IMR-90 (cell line): ENCODE measurements around the gene CENPA. TPM values are rescaled to one million over a fixed set of nuclear protein-coding genes. Genes with fewer than 3 reads are reported as not detected.

Source experiments
- ATAC-seq: fragments of 200-7000 bp; cut with Tn5 transposase; 2 replicates; pipeline ENCODE4 v1.9.1; 2020; ENCODE audit warnings: low read depth, mild to moderate bottlenecking, moderate library complexity
- BruUV-seq: library from RNA; stranded (reverse); fragments of 400-500 nt; replicated peaks from 2 replicates; lab custom pipeline; 2021; lab: Mats Ljungman, UMichigan
- CTCF ChIA-PET: fragments of 300-600 bp; formaldehyde crosslinking; extraction: SDS; loops from one replicate; lab custom pipeline; 2021; ENCODE audit warnings: antibody characterized with exemption; lab: Yijun Ruan, JAX
- POLR2A ChIA-PET: fragments of 300-600 bp; sonication (Branson Sonifier 250); formaldehyde crosslinking; loops from one replicate; lab custom pipeline; 2022; ENCODE audit warnings: antibody characterized with exemption; ENCODE audit not compliant: unreplicated experiment; lab: Charles Lee
- DNase-seq: peaks from one replicate; pipeline ENCODE4 v3.0.0; 2013
- H2AFZ ChIP-seq: replicated peaks from 2 replicates; pipeline ENCODE3; 2013; ENCODE audit warnings: low read length, mild to moderate bottlenecking; ENCODE audit not compliant: poor library complexity
- H2AK5ac ChIP-seq: 2 replicates; pipeline ENCODE4 v1.6.1; 2013; ENCODE audit warnings: low read depth, low read length, inconsistent platforms
- H2AK9ac ChIP-seq: replicated peaks from 2 replicates; pipeline ENCODE3; 2013; ENCODE audit warnings: mild to moderate bottlenecking, low read depth, low read length, moderate library complexity; ENCODE audit not compliant: poor library complexity
- H2BK120ac ChIP-seq: 2 replicates; pipeline ENCODE4 v1.6.1; 2013; ENCODE audit warnings: low read depth, low read length, inconsistent platforms
- H2BK15ac ChIP-seq: 3 replicates; pipeline ENCODE4 v1.6.1; 2013; ENCODE audit warnings: low read depth, low read length, inconsistent platforms
- H2BK20ac ChIP-seq: 2 replicates; pipeline ENCODE4 v1.6.1; 2013; ENCODE audit warnings: low read depth, mild to moderate bottlenecking, inconsistent platforms, low read length, moderate library complexity
- H2BK5ac ChIP-seq: 2 replicates; pipeline ENCODE4 v1.6.1; 2013; ENCODE audit warnings: mild to moderate bottlenecking, low read depth, low read length, inconsistent platforms; ENCODE audit not compliant: poor library complexity, severe bottlenecking
- H3K14ac ChIP-seq: replicated peaks from 2 replicates; pipeline ENCODE4 v1.6.1; 2013; ENCODE audit warnings: low read depth, low read length, inconsistent platforms
- H3K18ac ChIP-seq: 2 replicates; pipeline ENCODE4 v1.6.1; 2013; ENCODE audit warnings: low read depth, low read length, control low read depth
- H3K23ac ChIP-seq: 2 replicates; pipeline ENCODE4 v1.6.1; 2013; ENCODE audit warnings: low read depth, low read length, inconsistent platforms
- H3K27ac ChIP-seq: 2 replicates; pipeline ENCODE4 v1.5.1; 2013; ENCODE audit warnings: mild to moderate bottlenecking, control low read depth, low read length; ENCODE audit not compliant: insufficient read depth
- H3K27me3 ChIP-seq: 2 replicates; pipeline ENCODE4 v1.6.1; 2013; ENCODE audit warnings: low read length; ENCODE audit not compliant: control insufficient read depth, insufficient read depth
- H3K36me3 ChIP-seq: 2 replicates; pipeline ENCODE4 v1.6.1; 2013; ENCODE audit warnings: low read length, mixed read lengths; ENCODE audit not compliant: control insufficient read depth, insufficient read depth
- H3K4ac ChIP-seq: 2 replicates; pipeline ENCODE4 v1.6.1; 2013; ENCODE audit warnings: low read depth, low read length, inconsistent platforms
- H3K4me1 ChIP-seq: 2 replicates; pipeline ENCODE4 v1.6.1; 2013; ENCODE audit warnings: low read length, mixed read lengths; ENCODE audit not compliant: control insufficient read depth, insufficient read depth
- H3K4me2 ChIP-seq: 2 replicates; pipeline ENCODE4 v1.6.1; 2013; ENCODE audit warnings: low read depth, mild to moderate bottlenecking, control low read depth, low read length, moderate library complexity
- H3K4me3 ChIP-seq: 2 replicates; pipeline ENCODE4 v1.5.1; 2013; ENCODE audit warnings: low read depth, mild to moderate bottlenecking, control low read depth, low read length, moderate library complexity; ENCODE audit not compliant: insufficient read depth
- H3K56ac ChIP-seq: 2 replicates; pipeline ENCODE4 v1.6.1; 2013; ENCODE audit warnings: low read length, inconsistent platforms; ENCODE audit not compliant: insufficient read depth; ENCODE audit errors: extremely low read depth
- H3K79me1 ChIP-seq, 2 experiments: 2 replicates each; pipeline ENCODE4 v1.6.1; 2013; ENCODE audit warnings: low read length in 2 of 2, inconsistent platforms in 1 of 2, low read depth in 1 of 2
- H3K9ac ChIP-seq: 2 replicates; pipeline ENCODE4 v1.6.1; 2013; ENCODE audit warnings: low read depth, low read length, control low read depth
- H3K9me1 ChIP-seq: 2 replicates; pipeline ENCODE4 v1.6.1; 2013; ENCODE audit warnings: low read length, inconsistent platforms; ENCODE audit not compliant: insufficient read depth
- H3K9me3 ChIP-seq: 2 replicates; pipeline ENCODE4 v1.6.1; 2013; ENCODE audit warnings: low read length; ENCODE audit not compliant: control insufficient read depth, insufficient read depth
- H4K20me1 ChIP-seq: 2 replicates; pipeline ENCODE4 v1.6.1; 2013; ENCODE audit warnings: low read length, inconsistent platforms; ENCODE audit not compliant: insufficient read depth
- H4K5ac ChIP-seq: 2 replicates; pipeline ENCODE4 v1.6.1; 2013; ENCODE audit warnings: mild to moderate bottlenecking, low read depth, low read length, control low read depth
- H4K8ac ChIP-seq, 2 experiments: 2 replicates each; pipeline ENCODE4 v1.6.1; 2013; ENCODE audit warnings: low read depth in 2 of 2, low read length in 2 of 2, control low read depth in 1 of 2, inconsistent platforms in 1 of 2
- H4K91ac ChIP-seq: 2 replicates; pipeline ENCODE4 v1.6.1; 2013; ENCODE audit warnings: low read depth, low read length, inconsistent platforms; ENCODE audit not compliant: insufficient read depth
- BHLHE40 ChIP-seq: fragments of 150-350 bp; IDR thresholded peaks from 2 replicates; pipeline ENCODE4 v1.6.1; 2016; ENCODE audit warnings: mild to moderate bottlenecking, low read depth, low read length
- CEBPB ChIP-seq: IDR thresholded peaks from 2 replicates; pipeline ENCODE4 v1.6.1; 2012; ENCODE audit warnings: low read depth, low read length, improper control_type of control experiment
- CHD1 ChIP-seq: IDR thresholded peaks from 2 replicates; pipeline ENCODE4 v1.6.1; 2012; ENCODE audit warnings: low read depth, low read length, improper control_type of control experiment
- CTCF ChIP-seq: conservative IDR thresholded peaks from 2 replicates; pipeline ENCODE4 v1.5.1; 2012; ENCODE audit warnings: mild to moderate bottlenecking, low read depth, low read length, improper control_type of control experiment
- MXI1 ChIP-seq: IDR thresholded peaks from 2 replicates; pipeline ENCODE4 v1.6.1; 2012; ENCODE audit warnings: low read depth, mild to moderate bottlenecking, low read length, moderate library complexity, borderline replicate concordance
- NFE2L2 ChIP-seq: fragments of 150-350 bp; IDR thresholded peaks from 2 replicates; pipeline ENCODE4 v1.6.1; 2016; ENCODE audit warnings: low read depth, mild to moderate bottlenecking, low read length
- POLR2A ChIP-seq: IDR thresholded peaks from 2 replicates; pipeline ENCODE4 v1.6.1; 2012; ENCODE audit warnings: mild to moderate bottlenecking, low read depth, low read length
- RAD21 ChIP-seq: IDR thresholded peaks from 2 replicates; pipeline ENCODE4 v1.6.1; 2012; ENCODE audit warnings: low read length, improper control_type of control experiment
- RCOR1 ChIP-seq: IDR thresholded peaks from 2 replicates; pipeline ENCODE4 v1.6.1; 2012; ENCODE audit warnings: mild to moderate bottlenecking, low read length, improper control_type of control experiment; ENCODE audit not compliant: insufficient replicate concordance
- RFX5 ChIP-seq: IDR thresholded peaks from 2 replicates; pipeline ENCODE4 v1.8.0; 2012; ENCODE audit warnings: low read depth, mild to moderate bottlenecking, low read length, moderate library complexity
- WGBS, 2 experiments: methylation state at CpG; one replicate each; pipeline versions ENCODE4 v1.1.5 to v1.1.7; 2013; ENCODE audit warnings: missing lambda C conversion rate in 2 of 2; ENCODE audit not compliant: insufficient read length in 1 of 2; ENCODE audit errors: extremely low coverage in 2 of 2; 5-methylcytosine and 5-hydroxymethylcytosine counted together
- dilution Hi-C: fragments of 300-500 bp; cut with HindIII; formaldehyde crosslinking; loops from one replicate; pipeline ENCODE4 v1.14.3; 2018; ENCODE audit warnings: low sequenced_read_pairs; ENCODE audit not compliant: unreplicated experiment
- in situ Hi-C: fragments of 300-500 bp; cut with MboI; formaldehyde crosslinking; loops from 3 replicates; pipeline ENCODE4 v1.14.3; 2019; ENCODE audit warnings: low sequenced_read_pairs, inconsistent platforms, mixed read lengths
- intact Hi-C: fragments of 100-400 bp; cut with micrococcal nuclease; formaldehyde crosslinking; loops from 2 replicates; pipeline ENCODE4 v1.10.0; 2022
- polyA plus RNA-seq, 3 experiments: library from polyadenylated mRNA; depleted of rRNA; stranded (reverse); fragments of >200 nt; gene quantifications; 2 replicates each; pipeline ENCODE4 v1.2.3, GENCODE V29; 2012; ENCODE audit warnings: low replicate concordance in 1 of 3
- total RNA-seq: library from RNA; depleted of rRNA; stranded (reverse); fragments of >200 nt; gene quantifications from 2 replicates; pipeline ENCODE4 v1.2.3, GENCODE V29; 2012
- TF ChIP-seq, protein P1 (sequence below): fragments of 150-350 bp; IDR thresholded peaks from 2 replicates; pipeline ENCODE4 v1.6.1; 2016; ENCODE audit warnings: low read depth, mild to moderate bottlenecking, low read length, moderate library complexity, borderline replicate concordance

CENPA gene
- total and polyA plus RNA-seq, 2 of the 4 experiments (the other 2 are of a cell fraction): 7.7 to 14.9 TPM

- no peak overlapping the region for H2AK9ac ChIP-seq
- DNase-seq: no peak
- H3K56ac ChIP-seq: no peak overlapping the region
- no peaks in the 10 kb centered on the region; the same call in 1 of the 2 replicates for H3K9me3 ChIP-seq
- no TSS peak for BruUV-seq
- H3K9me1 ChIP-seq: no peaks in the 10 kb centered on the region
- no peak for ATAC-seq
- no peak overlapping the region for H3K23ac ChIP-seq
- H4K20me1 ChIP-seq: no peaks in the 10 kb centered on the region
- in situ Hi-C loops (no loop called here), intact Hi-C loops (no loop called here), dilution Hi-C loops (no loop called here)
- H3K79me1 ChIP-seq: no peaks in the 10 kb centered on the region
- no peak overlapping the region for H3K9ac ChIP-seq
- H4K8ac ChIP-seq: no peak overlapping the region
- H4K91ac ChIP-seq: no peak overlapping the region
- H3K4ac ChIP-seq: no peak overlapping the region
- H3K14ac ChIP-seq: no peak overlapping the region
- POLR2A ChIA-PET: no interaction called here
- H3K36me3 ChIP-seq: no peaks in the 10 kb centered on the region
- no peak overlapping the region for H2BK120ac ChIP-seq
- no peak overlapping the region for H2AK5ac ChIP-seq
- no peak overlapping the region for H3K18ac ChIP-seq
- no peak overlapping the region for H2BK20ac ChIP-seq
- no peak overlapping the region for H4K5ac ChIP-seq
- no peaks in the 10 kb centered on the region for H3K4me1 ChIP-seq
- H3K4me3 ChIP-seq: no peak overlapping the region
- H2BK15ac ChIP-seq: no peak overlapping the region
- no peak overlapping the region for H3K27ac ChIP-seq
- CTCF ChIA-PET: no interaction called here
- peaks cover 32% of the 10 kb centered on the region for H3K27me3 ChIP-seq
- no peak overlapping the region for H2BK5ac ChIP-seq
- H2AFZ ChIP-seq: peak overlapping the region; percentile 32
- WGBS, 2 experiments: no CpG with 5 or more reads among the region's 3 CpGs
- H3K4me2 ChIP-seq: no peak overlapping the region
- no peak for TF ChIP-seq MXI1
- no peak for TF ChIP-seq NFE2L2
- TF ChIP-seq RCOR1: no peak
- no peak for TF ChIP-seq BHLHE40
- TF ChIP-seq, protein P1, sequence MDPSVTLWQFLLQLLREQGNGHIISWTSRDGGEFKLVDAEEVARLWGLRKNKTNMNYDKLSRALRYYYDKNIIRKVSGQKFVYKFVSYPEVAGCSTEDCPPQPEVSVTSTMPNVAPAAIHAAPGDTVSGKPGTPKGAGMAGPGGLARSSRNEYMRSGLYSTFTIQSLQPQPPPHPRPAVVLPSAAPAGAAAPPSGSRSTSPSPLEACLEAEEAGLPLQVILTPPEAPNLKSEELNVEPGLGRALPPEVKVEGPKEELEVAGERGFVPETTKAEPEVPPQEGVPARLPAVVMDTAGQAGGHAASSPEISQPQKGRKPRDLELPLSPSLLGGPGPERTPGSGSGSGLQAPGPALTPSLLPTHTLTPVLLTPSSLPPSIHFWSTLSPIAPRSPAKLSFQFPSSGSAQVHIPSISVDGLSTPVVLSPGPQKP: no peak
- TF ChIP-seq CEBPB: no peak
- no peak for TF ChIP-seq RFX5
- no peak for TF ChIP-seq RAD21
- no peak for TF ChIP-seq POLR2A
- TF ChIP-seq CHD1: no peak
- no peak for TF ChIP-seq CTCF
These were observed 31.0 kb downstream of the CENPA start for GRCh38 chr2:26816893-26817292.
